ENCODE measurements around the gene ERFL. TPM values are rescaled to one million over a fixed set of nuclear protein-coding genes. Genes with fewer than 3 reads are reported as not detected.

The ERFL gene
- total RNA-seq, 1 donor from 2014 or later: 0.49 TPM

GRCh38 chr19:41883463-41883820 lies 44.8 kb downstream of the ERFL start:
- Histone ChIP-seq H3K36me3 (no peaks in the 10 kb centered on the region), H3K27ac (peak overlapping the region; percentile 78), H3K9me3 (no peaks in the 10 kb centered on the region), H3K4me3 (peak overlapping the region; percentile 61 to 82), H3K4me1 (peaks cover 46% of the 10 kb centered on the region), H3K27me3 (no peaks in the 10 kb centered on the region)
- intact Hi-C loops (cut with DNase I): loop anchor here (5.0 kb wide), 1 partner anchor 74 kb away; the partner anchor contains the start of gene RABAC1
- no peak for DNase-seq (ENCODE audit: extremely low spot score in 2 of 2)
- TF ChIP-seq POLR2AphosphoS5 (IDR thresholded peaks at IDR 0.05; ENCODE audit: insufficient read depth in 1 of 2, low read depth in 1 of 2): no peak
- TF ChIP-seq POLR2A (IDR thresholded peaks at IDR 0.05): no peak
- TF ChIP-seq CTCF (IDR thresholded peaks at IDR 0.05): no peak

GRCh38 chr19:41882568-41883462 lies 45.4 kb downstream of the ERFL start, which contains the start of gene ARHGEF1:
TSS of gene ARHGEF1 (plus strand) at chr19:41883184. CDS start at chr19:41888083, 4,899 bp downstream.
- intact Hi-C loops (cut with DNase I): loop anchor here (5.0 kb wide), 1 partner anchor 74 kb away; the partner anchor contains the start of gene RABAC1
- Histone ChIP-seq H3K27me3 (no peaks in the 10 kb centered on the region), H3K27ac (peak within 1 kb of the TSS; percentile 78), H3K36me3 (no peaks in the 10 kb centered on the region), H3K9me3 (no peaks in the 10 kb centered on the region), H3K4me1 (peaks cover 44% of the 10 kb centered on the region), H3K4me3 (peak within 1 kb of the TSS; percentile 61 to 82)
- DNase-seq (ENCODE audit: extremely low spot score in 2 of 2): no peak
- TF ChIP-seq POLR2A (IDR thresholded peaks at IDR 0.05) (peak in 1 of 2 donors; percentile 24), CTCF (IDR thresholded peaks at IDR 0.05) (no peak), POLR2AphosphoS5 (IDR thresholded peaks at IDR 0.05; ENCODE audit: insufficient read depth in 1 of 2, low read depth in 1 of 2) (peak in 1 of 2 donors; percentile 56)

DNA sequence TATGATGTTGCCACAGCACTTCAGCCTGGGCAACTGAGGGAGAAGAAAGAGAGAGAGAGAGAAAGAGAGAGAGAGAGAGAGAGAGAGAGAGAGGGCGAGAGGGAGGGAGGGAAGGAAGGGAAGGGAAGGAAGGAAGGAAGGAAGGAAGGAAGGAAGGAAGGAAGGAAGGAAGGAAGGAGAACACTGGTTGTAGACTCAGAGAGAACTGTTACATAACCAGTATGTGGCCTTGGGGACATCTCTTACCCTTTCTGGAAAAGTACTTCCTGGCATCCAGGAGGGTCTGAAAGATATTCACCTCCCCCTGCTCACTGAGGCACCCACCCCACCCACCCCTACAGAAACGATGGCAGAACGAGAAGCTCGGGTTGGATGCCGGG lies 47.9 kb downstream of the ERFL start:
- H3K4me3 ChIP-seq: no peak overlapping the region
- DNase-seq (ENCODE audit: extremely low spot score in 2 of 2): no peak
- no peaks in the 10 kb centered on the region for H3K9me3 ChIP-seq
- no peaks in the 10 kb centered on the region for H3K36me3 ChIP-seq
- intact Hi-C loops (cut with DNase I): loop anchor here (5.0 kb wide), 1 partner anchor 77 kb away; the partner anchor contains the start of gene RABAC1
- H3K27ac ChIP-seq: no peak overlapping the region
- H3K4me1 ChIP-seq: peaks cover 19% of the 10 kb centered on the region
- TF ChIP-seq POLR2A (IDR thresholded peaks at IDR 0.05): no peak
- TF ChIP-seq POLR2AphosphoS5 (IDR thresholded peaks at IDR 0.05; ENCODE audit: insufficient read depth in 1 of 2, low read depth in 1 of 2): no peak
- TF ChIP-seq CTCF (IDR thresholded peaks at IDR 0.05): no peak
- no peaks in the 10 kb centered on the region for H3K27me3 ChIP-seq

DNA sequence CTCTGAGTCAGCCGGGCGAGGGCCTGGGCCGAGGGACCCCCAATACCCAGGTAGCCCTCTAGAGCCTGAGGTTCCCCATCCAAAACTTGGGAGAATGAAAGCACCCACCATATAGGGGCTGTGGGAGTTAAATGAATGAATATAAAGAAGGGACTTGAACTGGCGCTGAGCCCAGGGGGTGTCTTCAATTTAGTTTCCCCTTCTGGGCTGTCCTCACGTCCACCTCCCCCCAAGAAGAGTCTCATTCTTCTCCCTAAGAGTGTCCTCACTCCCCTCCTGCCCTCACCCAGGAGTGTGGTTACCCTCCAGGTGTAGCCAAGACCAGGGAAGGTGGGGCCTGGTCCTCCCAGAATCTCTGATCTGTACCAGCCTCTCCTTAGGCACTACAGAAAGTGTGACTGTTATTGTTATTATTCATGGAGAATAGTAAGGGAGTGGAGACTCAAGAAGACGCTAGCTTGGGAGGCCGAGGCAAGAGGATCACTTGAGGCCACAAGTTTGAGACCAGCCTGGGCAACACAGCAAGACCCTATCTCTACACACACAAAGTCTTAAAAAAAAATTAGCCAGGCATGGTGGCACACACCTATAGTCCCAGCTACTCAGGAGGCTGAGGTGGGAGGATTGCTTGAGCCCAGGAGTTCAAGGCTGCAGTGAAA lies 48.5 kb downstream of the ERFL start:
- Histone ChIP-seq H3K9me3 (no peaks in the 10 kb centered on the region), H3K4me1 (peaks cover 14% of the 10 kb centered on the region), H3K36me3 (no peaks in the 10 kb centered on the region), H3K4me3 (no peak overlapping the region), H3K27me3 (no peaks in the 10 kb centered on the region), H3K27ac (no peak overlapping the region)
- TF ChIP-seq POLR2AphosphoS5 (IDR thresholded peaks at IDR 0.05; ENCODE audit: insufficient read depth in 1 of 2, low read depth in 1 of 2): no peak
- TF ChIP-seq POLR2A (IDR thresholded peaks at IDR 0.05): no peak
- TF ChIP-seq CTCF (IDR thresholded peaks at IDR 0.05): no peak
- no peak for DNase-seq (ENCODE audit: extremely low spot score in 2 of 2)
- intact Hi-C loops (cut with DNase I): loop anchor here (5.0 kb wide), 1 partner anchor 78 kb away; the partner anchor contains the start of gene RABAC1
